ENCODE measurements around the gene PPTC7.
A peak's percentile ranks its signal among the peaks of the same experiment; 100 is the strongest.
"Not testable (repeated sequence)": the region's sequence is repeated elsewhere in the genome, so short reads cannot be mapped to it uniquely, and the experiment has no call there.

The PPTC7 gene, protein sequence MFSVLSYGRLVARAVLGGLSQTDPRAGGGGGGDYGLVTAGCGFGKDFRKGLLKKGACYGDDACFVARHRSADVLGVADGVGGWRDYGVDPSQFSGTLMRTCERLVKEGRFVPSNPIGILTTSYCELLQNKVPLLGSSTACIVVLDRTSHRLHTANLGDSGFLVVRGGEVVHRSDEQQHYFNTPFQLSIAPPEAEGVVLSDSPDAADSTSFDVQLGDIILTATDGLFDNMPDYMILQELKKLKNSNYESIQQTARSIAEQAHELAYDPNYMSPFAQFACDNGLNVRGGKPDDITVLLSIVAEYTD

DNA sequence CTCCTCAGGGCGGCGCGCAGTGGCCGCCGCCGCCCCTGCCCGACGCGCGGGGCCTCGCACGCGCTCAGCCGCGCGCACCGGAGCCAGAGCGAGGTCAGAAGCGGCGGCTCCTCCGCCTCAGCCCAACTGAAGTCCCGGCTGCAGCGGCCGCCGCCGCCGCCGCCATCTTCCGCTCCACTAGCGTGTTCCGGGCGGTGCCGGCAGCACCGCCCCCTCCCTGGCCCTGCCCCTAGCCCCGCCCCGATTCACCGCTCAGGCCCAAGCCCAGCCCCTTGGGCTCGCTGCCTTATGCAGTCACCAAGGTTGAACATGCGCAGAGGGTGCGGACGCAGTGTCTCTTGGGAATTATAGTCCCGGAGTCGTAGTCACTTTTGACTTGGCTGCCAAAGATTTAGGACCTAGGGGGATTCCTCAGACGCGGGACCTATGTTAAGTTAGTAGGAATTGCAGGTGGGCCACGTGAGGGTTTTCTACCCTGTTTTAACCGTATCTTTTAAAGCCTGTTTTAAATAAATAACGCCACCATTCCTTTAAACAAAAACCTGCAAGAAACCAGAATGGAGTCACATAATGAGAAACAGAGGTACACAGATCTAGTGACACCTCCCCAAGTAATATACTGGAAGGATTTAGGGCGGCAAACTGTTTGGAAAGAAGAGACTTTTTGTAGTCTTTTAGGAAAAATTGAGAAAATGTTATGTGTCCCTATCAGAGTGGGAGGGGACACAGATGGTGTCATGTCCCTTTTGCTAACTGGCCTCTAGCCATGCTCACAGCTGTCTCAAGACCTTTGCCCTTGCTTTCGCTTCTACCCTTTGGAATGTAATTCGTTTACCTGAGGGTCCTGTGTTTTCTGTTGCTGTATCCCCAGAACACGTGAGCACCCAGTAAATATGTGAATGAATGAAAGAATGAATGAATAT lies at the start of gene PPTC7:
PPTC7 (minus strand) TSS at position 182 of the 923 bp plus-strand sequence. CDS start 287 bp downstream, outside the sequence.
- peak; percentile 97 for DNase-seq

DNA sequence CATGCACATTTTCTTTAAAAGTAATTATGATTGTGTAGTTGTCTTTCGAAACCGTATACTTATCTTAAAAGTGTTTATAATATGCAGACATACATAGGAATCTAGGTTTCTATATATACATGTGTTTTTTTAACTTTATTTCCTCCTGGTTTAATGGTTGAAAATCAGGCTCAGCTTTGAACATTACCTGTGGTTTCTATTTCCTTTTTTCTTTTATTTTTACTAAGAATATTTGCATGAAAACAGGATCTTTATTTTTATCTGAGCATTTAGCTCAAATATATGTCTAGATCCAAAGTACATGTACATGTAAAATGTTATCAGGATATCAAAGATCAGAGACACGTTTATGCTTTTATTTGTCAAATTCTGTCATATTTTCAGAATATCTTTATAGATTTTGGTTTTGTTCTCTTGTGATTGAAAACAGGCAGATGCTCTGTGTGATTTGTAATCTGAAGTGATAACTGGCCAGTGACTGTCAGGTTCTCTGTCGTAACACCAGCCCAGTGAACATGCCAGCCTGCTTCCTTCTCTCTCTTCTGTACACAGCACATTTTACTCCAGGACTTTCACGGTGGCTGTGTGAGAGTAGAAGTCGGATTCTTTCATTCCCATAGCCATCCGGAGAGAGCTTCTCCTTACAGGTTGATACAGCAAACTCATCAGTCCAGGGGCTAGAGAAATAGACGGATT lies 44.5 kb upstream of the PPTC7 start:
- no peak for DNase-seq

DNA sequence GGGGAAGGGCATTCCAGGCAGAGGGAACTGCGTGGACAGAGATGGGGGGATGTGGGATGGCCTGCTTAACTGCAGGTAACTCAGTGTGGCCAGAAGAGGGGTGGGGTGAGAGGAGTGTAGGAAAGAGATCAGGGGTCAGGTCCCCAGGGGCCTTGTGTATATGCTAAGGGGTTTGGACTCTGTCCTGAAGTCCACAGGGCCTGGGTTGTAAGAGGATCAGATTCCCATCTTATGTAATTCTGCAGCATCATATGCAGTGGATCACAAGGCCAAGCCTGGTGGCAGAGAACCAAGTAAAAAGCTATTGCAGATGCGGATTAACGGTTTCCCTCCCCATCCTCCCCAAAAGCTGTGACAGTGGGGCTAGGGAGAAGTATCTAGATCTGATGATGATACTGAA lies 39.5 kb upstream of the PPTC7 start:
- DNase-seq, result no peak

DNA sequence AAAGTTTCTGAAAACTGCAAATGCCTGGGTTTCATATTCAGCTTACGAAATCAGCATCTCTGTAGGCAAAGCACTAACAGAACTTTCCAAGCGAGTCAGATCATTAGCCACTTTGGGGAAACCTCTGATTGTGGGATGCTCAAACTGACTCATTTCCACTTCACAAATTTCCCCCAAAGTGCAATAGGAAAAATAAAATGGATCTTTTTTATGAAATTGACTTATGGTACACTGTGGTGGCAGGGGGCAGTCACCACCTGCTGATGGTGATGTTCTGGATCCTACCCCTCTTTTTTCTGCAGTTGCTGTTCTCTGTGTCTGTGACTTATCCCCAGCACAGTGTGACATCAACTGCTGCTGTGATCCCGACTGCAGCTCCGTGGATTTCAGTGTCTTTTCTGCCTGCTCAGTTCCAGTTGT lies 36.4 kb upstream of the PPTC7 start:
- no peak for DNase-seq

DNA sequence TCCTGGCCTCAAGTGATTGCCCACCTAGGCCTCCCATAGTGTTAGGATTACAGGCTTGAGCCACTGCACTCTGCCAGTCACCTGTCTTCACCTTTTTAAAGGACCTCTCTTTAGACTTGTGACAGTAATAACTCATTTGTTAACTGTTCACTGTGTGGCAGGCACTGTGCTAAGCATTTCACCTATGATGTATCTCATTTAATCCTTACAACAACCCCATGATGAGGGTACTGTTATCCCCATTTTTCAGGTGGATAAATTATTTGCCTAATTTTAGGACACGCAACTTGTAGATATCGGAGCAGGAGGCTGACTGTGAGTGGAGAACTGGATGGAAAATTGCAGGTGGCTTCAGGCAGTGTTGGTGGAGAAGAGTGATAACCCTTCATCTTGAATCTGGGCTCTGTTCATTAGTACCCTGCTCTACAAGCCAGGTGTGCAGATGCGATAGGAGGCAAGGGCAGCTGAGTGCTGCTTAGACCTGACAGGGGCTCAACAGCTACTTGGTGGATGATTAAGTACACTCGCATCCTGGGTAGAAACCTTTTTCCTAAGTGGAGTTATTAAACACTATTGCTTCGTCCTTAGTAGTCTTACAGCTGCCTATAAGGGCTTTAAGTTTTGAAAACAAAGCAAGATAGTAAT lies 33.5 kb upstream of the PPTC7 start:
- DNase-seq, result no peak

DNA sequence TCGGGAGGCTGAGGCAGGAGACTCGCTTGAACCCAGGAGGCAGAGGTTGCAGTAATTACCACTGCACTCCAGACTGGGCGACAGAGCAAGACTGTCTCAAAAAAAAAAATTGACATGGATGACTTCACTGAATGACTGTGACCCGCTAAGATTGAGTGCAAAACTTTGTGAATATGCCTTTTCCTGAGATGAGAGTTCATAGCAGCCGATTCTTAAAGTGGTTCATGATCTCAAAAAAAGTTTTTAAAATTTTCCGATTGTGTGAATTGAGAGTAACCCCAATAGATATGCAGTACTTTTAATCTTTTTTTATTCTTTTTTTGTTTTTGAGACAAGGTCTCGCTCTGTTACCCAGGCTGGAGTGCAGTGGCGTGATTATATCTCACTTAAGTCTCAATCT lies 32.1 kb upstream of the PPTC7 start:
- no peak for DNase-seq

DNA sequence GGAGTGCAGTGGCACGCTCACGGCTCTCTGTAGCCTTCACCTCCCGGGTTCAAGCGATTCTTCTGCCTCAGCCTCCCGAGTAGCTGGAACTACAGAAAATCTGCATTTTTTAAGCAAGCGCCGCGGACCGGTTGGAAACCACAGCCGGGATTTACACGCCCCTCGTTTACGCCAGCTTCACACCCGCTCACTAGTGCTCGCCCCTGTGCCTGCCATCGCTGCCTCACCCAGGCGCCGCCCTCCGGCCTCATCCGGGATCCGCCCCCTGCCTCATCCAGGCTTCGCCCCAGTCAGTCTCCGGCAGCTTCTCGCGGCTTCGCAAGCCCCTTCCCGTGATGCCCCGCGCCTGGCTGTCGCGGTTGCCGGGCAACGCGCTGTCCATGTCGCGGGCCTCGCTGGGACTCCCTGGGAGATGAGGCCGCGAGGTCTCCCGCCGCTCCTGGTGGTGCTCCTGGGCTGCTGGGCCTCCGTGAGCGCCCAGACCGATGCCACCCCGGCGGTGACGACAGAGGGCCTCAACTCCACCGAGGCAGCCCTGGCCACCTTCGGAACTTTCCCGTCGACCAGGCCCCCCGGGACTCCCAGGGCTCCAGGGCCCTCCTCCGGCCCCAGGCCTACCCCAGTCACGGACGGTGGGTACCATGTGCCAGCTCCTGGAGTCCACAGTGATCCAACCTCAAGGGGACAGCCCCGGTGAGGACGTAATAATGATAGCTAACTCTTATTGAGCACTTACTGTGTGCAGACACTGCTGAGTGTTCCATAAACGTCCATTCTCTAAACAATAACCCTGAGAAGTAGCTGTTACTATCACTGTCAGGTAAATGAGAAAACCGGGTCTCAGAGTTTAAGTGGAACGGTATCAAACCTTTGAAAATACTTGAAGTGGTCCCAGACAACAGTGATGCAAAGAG lies 30.9 kb upstream of the PPTC7 start, which contains the start of gene TCTN1:
TCTN1 (plus strand) TSS at position 359 of the 914 bp plus-strand sequence; CDS start at position 413, 54 bp downstream.
- peak; percentile 94 for DNase-seq

DNA sequence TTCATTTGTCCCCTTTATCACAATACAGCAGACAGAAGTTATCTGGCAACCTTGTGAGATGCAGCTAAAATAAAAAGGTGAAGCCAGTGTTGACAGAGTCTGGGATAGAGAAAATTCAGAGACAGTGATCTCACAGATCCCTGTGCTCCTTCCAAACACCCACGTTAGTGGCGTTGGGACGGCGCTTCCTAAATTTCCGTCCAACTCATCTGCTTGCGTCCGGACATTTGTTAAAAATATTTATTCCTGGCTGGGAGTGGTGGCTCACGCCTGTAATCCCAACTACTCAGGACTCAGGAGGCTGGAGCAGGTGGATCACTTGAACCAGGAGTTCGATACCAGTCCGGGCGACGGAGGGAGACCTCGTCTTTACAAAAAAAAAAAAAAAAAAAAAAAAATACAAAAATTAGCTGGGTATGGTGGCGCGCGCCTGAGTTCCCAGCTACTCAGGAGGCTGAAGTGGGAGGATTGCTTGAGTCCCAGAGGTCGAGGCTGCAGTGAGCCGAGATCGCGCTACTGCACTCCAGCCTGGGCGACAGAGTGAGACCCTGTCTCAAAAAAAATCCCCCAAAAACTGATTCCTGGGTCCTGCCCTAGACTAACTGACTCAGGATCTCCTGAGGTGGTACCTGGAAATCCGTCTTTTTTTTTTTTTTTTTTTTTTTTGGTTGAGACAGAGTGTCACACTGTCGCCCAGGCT lies 30.1 kb upstream of the PPTC7 start:
- DNase-seq, result no peak

DNA sequence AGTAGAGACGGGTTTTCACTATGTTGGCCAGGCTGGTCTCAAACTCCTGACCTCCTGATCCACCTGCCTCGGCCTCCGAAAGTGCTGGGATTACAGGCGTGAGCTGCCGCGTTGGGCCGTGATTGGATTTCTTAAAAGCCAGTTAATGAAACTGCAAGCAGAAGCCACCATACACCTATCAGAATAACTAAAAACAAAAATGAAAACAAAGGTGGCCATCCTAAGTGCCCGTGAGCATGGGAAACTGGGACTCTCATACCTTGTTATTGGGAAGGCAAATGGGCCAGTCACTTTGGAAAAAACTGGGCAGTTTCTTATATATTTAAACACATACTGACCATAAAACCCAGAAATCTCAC lies 23.1 kb upstream of the PPTC7 start:
- no peak for DNase-seq

DNA sequence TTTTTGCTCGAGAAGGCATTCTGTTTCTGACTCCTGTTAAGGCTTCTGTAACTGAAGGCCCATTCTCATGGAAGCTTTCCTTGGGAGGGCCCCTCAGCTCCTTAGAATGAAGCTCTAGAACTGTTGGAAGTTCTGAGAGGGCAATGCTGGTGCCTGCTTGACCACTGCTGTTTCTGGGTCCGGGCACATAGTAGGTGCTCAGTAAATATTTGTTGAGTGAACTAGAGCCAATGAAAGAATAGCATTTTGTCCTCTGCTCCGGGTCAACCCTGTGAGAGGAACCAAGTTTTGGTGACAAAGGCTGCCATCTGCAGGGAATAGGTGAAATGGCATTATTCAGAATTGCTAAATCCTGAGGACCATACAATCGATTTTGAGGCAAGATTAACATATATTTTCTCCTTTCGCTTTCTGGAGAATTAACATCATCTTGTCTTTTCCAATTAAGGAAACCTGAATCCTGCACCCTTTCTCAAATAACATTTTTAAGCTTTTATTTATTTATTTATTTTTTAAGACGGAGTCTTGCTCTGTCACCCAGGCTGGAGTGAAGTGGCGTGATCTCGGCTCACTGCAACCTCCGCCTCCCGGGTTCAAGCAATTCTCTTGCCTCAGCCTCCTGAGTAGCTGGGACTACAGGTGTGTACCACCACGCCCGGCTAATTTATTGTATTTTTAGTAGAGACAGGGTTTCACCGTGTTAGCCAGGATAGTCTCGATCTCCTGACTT lies 19.1 kb upstream of the PPTC7 start:
- DNase-seq, result peak; percentile 77

DNA sequence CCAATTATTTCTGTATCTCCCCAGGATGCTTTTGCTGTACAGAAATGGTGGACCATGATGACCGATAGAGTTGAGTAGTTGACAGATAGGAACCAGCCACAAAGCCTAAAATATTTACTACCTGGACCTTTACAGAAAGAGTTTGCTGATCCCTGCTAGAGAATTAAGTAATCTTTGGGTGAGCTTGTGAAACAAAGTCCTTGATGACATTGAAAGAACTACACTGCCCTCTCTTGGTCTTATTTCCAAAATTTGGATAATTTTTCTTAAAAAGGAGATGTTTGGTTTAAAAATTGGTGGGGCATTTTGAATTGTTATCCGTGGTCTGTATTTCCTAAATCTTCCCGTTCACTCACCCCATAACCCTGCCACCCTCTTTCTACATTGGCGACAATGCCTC lies 17.1 kb upstream of the PPTC7 start:
- DNase-seq, result peak; percentile 76

DNA sequence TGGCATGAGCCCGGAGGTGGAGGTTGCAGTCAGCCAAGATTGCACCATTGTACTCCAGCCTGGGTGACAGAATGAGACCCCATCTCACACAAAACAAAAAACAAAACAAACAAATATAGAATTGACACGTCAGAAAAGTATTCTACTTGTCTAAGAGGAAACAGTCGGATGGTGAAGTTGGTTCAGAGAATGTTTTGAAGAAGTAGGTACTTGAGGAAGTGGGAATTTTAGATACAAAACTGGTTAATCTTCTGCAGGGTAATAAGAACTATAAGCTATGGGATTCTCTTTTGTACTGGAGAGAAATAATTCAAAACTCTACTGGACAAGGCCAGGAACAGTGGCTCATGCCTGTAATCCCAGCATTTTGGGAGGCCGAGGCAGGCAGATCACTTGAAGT lies 16.2 kb upstream of the PPTC7 start:
- DNase-seq, result no peak

DNA sequence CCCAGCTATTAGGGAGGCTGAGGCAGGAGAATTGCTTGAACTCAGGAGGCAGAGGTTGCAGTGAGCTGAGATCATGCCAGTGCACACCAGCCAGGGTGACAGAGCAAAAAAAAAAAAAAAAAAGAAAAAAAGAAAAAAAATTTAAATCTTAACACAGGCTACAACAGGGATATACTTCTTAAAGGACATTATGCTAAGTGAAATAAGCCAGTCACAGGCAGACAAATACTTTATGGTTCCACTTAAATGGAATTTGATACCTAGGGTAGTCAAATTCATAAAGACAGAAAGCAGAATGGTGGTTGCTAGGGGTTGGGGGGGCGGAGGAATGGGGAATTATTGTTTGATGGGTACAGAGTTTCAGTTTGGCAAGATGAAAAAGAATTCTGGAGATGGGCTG lies 14.8 kb upstream of the PPTC7 start:
- DNase-seq, result no peak

DNA sequence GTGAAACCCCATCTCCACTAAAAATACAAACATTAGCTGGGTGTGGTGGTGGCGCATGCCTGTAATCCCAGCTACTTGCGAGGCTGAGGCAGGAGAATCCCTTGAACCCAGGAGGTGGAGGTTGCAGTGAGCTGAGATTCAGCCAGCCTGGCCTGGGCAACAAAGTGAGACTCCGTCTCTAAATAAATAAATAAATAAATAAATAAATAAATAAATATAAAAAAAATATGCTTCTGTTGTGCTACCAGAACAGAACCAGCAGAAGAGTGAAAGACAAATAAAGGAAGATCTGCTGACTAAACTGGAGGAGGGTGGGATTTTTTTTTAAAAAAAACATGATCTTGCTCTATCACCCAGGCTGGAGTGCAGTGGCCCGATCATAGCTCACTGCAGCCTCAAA lies 9.8 kb upstream of the PPTC7 start:
- not testable (repeated sequence) for DNase-seq

DNA sequence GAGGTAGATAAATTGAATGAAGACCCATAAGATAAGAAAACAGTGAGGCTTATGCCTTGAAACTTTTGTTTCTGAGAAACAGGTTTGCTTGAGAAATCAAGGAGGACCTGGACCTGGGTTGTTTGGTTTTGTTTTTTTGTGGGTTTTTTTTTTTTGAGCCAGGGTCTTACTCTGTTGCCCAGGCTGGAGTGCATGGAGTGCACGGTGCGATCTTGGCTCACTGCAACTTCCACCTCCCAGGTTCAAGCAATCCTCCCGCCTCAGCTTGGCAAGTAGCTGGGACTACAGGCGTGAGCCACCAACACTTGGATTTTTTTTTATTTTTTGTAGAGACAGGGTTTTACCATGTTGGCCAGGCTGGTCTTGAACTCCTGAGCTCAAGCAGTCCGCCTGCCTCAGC lies 9.0 kb upstream of the PPTC7 start:
- DNase-seq, result no peak

DNA sequence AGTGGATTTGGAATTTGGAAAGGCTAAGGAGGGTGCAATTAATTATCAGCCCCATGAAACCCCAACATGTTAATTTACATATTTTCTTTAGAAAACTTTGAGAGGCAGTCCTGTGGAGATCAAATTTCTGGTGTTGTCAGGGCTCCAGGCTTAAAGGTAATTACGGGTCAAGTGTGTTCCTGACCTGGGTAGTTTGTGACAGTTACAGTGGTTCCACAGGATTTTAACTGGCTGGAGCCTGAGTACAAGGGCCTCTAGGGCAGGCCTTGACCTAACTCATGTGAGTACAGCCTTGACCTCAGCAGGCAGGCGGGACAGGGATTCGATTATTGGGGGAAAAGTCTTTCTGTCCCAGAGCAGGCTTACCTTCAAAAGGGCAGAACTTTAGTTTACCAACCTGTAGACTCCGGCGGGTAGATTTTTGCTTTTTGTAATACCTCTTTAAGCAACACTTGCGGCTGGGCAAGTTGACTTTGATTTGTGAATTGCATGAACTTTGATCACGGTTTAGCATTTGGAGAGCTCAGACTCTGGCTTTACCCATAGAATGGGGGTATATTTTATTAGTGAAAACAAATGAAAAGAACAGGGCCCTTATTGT lies 8.4 kb upstream of the PPTC7 start:
- DNase-seq, result no peak

DNA sequence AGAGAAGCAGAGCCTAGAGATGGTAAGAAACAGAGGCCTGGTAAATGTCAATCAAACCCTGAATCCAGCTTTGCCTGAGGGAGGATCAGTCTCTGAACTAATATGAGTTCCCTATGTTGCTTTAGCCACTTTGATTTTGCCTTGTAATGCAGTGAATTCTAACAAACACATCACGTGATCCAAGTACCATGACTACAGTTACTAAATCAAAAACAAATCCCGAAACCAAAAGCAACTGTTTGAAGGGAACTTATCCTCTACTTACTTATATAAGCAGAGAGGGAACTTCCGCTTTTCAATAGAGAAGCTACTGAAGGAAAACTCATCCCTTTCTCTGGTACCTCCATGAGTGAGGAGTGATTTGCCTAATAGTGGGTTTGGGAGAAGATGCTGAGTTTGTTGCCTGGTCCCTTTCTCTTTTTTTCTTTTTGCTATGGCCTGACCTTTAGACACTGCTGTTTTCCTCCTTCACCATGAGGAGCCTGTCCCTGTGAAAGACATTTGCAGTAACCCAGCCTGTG lies 7.7 kb upstream of the PPTC7 start:
- peak; percentile 20 for DNase-seq

DNA sequence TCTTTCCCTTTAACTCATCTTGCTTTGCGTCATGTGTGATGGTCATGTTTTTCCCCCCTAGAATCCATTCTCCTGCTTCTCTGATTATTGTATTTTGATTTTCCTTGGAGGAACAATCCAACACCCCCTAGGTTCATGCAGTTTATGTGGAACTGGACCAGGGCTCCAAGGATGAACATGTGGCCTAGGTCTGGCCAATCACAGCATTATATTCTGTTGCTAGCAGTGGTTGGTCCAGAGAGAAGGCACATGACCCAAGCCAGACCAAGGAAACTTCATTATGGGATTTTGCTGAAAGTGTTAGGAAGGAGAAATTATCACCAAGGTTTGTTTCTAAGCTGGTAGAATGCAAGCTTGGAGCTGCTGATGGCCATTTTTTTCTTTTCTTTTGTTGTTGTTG lies 6.9 kb upstream of the PPTC7 start:
- DNase-seq, result no peak

DNA sequence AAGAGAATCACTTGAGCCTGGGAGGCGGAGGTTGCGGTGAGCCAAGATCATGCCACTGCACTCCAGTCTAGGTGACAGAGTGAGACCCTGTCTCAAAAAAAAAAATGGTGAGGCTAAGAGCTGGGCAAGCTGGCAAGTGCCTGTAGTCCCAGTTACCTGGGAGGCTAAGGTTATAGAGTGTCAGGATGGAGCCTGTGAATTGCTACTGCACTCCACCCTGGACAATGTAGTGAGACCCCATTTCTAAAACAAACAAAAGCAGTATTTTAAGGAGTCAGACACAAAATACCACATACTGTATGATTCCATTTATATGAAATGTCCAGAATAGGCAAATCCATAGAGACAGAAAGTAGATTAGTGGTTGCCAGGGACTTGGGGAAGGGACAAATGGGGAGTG lies 4.0 kb upstream of the PPTC7 start:
- not testable (repeated sequence) for DNase-seq
